Daoy (cell line): ENCODE data around the gene TSPEAR. TPM values are rescaled to one million over a fixed set of nuclear protein-coding genes. Genes with fewer than 3 reads are reported as not detected.
"Not testable (repeated sequence)": the region's sequence is repeated elsewhere in the genome, so short reads cannot be mapped to it uniquely, and the experiment has no call there.

ENCODE experiments used
- DNase-seq: peaks from one replicate; pipeline ENCODE4 v3.0.0-alpha.2; 2015; ENCODE audit warnings: low read depth
- total RNA-seq: library from RNA; depleted of rRNA; stranded (reverse); fragments of >200 nt; shearing (Covaris generic); gene quantifications from 2 replicates; pipeline ENCODE4 v1.2.3, GENCODE V29; 2014

TSPEAR gene
- total RNA-seq, 1 experiment from 2014 or later: not detected

GRCh38 chr21:44627181-44627822 lies 84.1 kb downstream of the TSPEAR start:
- DNase-seq: not testable (repeated sequence)

- no peak for DNase-seq
Measured at GRCh38 chr21:44626673-44627143, 84.7 kb downstream of the TSPEAR start, which contains the start of gene KRTAP10-9. Gene KRTAP10-9, plus strand, starts transcription at chr21:44627093. Its CDS starts 79 bp downstream, at chr21:44627172.

GRCh38 chr21:44626262-44626661 lies 85.1 kb downstream of the TSPEAR start:
- DNase-seq: no peak

GRCh38 chr21:44625756-44626155 lies 85.6 kb downstream of the TSPEAR start:
- no peak for DNase-seq

GRCh38 chr21:44623575-44623974 lies 87.8 kb downstream of the TSPEAR start:
- no peak for DNase-seq

GRCh38 chr21:44619886-44620285 lies 91.5 kb downstream of the TSPEAR start:
- DNase-seq: no peak

- DNase-seq: no peak
Measured at GRCh38 chr21:44618909-44619308, 92.5 kb downstream of the TSPEAR start.

- DNase-seq: no peak
Measured at GRCh38 chr21:44618504-44618903, 92.9 kb downstream of the TSPEAR start.

- DNase-seq: no peak
Measured at GRCh38 chr21:44617071-44617501, 94.3 kb downstream of the TSPEAR start.

GRCh38 chr21:44616591-44616926 lies 94.8 kb downstream of the TSPEAR start:
- no peak for DNase-seq

- DNase-seq: no peak
Measured at GRCh38 chr21:44615911-44616590, 95.3 kb downstream of the TSPEAR start.

- DNase-seq: no peak
Measured at GRCh38 chr21:44615466-44615865, 95.9 kb downstream of the TSPEAR start.

- no peak for DNase-seq
Measured at GRCh38 chr21:44614961-44615391, 96.4 kb downstream of the TSPEAR start.

- no peak for DNase-seq
Measured at GRCh38 chr21:44614161-44614631, 97.2 kb downstream of the TSPEAR start.

GRCh38 chr21:44613386-44614155 lies 97.8 kb downstream of the TSPEAR start:
- DNase-seq: no peak

GRCh38 chr21:44612669-44613229 lies 98.6 kb downstream of the TSPEAR start:
- no peak for DNase-seq

GRCh38 chr21:44612029-44612486 lies 99.3 kb downstream of the TSPEAR start, which contains the start of gene KRTAP10-8:
Gene KRTAP10-8, plus strand, starts transcription at chr21:44612079. Its CDS starts 22 bp downstream, at chr21:44612101.
- DNase-seq: no peak

GRCh38 chr21:44611551-44611950 lies 99.8 kb downstream of the TSPEAR start:
- DNase-seq: no peak

- DNase-seq: not testable (repeated sequence)
Measured at GRCh38 chr21:44610157-44610843, 101.1 kb downstream of the TSPEAR start.

GRCh38 chr21:44609193-44609592 lies 102.2 kb downstream of the TSPEAR start:
- DNase-seq: no peak

GRCh38 chr21:44606495-44606894 lies 104.9 kb downstream of the TSPEAR start:
- no peak for DNase-seq
